Measurements from ENCODE around the gene CCNT1.

The CCNT1 gene

GRCh38 chr12:48693572-48693971, 22.9 kb downstream of the CCNT1 start:
- Histone ChIP-seq H3K36me3 (peaks cover 75% of the 10 kb centered on the region), H3K9me3 (no peaks in the 10 kb centered on the region; the same call in 1 of the 2 replicates), H3K4me3 (ENCODE audit: low read depth, low read length) (no peak overlapping the region), H3K4me1 (no peaks in the 10 kb centered on the region), H3K27me3 (no peaks in the 10 kb centered on the region)
- no peak for TF ChIP-seq CTCF (IDR thresholded peaks at IDR 0.05; ENCODE audit: low read depth, low read length)
- no peak for DNase-seq

- no peaks in the 10 kb centered on the region for H3K27me3 ChIP-seq
- H3K36me3 ChIP-seq: peaks cover 68% of the 10 kb centered on the region
- H3K4me1 ChIP-seq: no peaks in the 10 kb centered on the region
- no peak for TF ChIP-seq CTCF (IDR thresholded peaks at IDR 0.05; ENCODE audit: low read depth, low read length)
- no peaks in the 10 kb centered on the region; the same call in 1 of the 2 replicates for H3K9me3 ChIP-seq
- H3K4me3 ChIP-seq (ENCODE audit: low read depth, low read length): no peak overlapping the region
- no peak for DNase-seq
Measured at GRCh38 chr12:48691826-48692487, 24.6 kb downstream of the CCNT1 start.

DNA sequence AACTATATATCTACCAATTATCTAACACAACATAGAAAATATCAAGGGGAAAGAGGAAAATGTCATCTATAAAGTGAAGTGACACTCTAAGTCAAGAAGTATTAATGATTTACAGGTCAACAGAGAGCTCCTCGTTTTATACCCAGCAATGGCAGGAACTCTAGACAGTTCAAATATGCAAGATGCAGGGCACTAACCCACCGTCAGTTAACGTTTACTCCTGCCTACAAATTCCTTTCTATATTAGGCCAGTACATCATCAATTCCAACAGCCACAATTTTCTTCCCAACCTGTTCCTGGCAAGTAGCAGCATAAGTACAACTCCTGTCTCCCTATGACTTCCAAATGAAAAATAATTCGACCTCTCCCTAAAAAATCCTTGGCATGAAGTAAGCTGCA, 25.5 kb downstream of the CCNT1 start:
- no peak for TF ChIP-seq CTCF (IDR thresholded peaks at IDR 0.05; ENCODE audit: low read depth, low read length)
- no peak for DNase-seq
- H3K4me3 ChIP-seq (ENCODE audit: low read depth, low read length): no peak overlapping the region
- H3K4me1 ChIP-seq: no peaks in the 10 kb centered on the region
- no peaks in the 10 kb centered on the region for H3K27me3 ChIP-seq
- peaks cover 61% of the 10 kb centered on the region for H3K36me3 ChIP-seq
- no peaks in the 10 kb centered on the region; the same call in 1 of the 2 replicates for H3K9me3 ChIP-seq

DNA sequence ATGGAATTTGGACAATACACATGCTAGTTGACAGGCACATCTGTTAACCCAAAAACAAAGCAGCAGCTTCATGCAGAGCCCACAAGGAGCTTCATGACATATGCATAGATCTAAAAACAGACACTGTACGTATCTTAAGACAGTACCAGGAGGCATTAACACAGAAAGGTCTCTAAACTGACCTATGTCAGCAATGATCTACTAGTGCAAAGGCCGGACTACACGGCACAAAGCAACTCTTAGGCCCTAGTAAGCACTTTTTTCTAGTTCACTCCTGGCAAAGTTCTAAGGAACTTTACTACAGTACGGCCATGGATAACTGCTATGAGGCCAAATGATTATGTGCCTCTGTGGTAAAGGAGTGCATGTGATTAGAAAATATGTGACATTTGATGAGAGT, 26.1 kb downstream of the CCNT1 start:
- Histone ChIP-seq H3K4me3 (ENCODE audit: low read depth, low read length) (no peak overlapping the region), H3K4me1 (no peaks in the 10 kb centered on the region), H3K9me3 (no peaks in the 10 kb centered on the region; the same call in 1 of the 2 replicates), H3K36me3 (peaks cover 56% of the 10 kb centered on the region), H3K27me3 (no peaks in the 10 kb centered on the region)
- DNase-seq: no peak
- TF ChIP-seq CTCF (IDR thresholded peaks at IDR 0.05; ENCODE audit: low read depth, low read length): no peak

- Histone ChIP-seq H3K9me3 (no peaks in the 10 kb centered on the region; the same call in 1 of the 2 replicates), H3K36me3 (peaks cover 40% of the 10 kb centered on the region), H3K4me1 (no peaks in the 10 kb centered on the region), H3K4me3 (ENCODE audit: low read depth, low read length) (no peak overlapping the region), H3K27me3 (no peaks in the 10 kb centered on the region)
- TF ChIP-seq CTCF (IDR thresholded peaks at IDR 0.05; ENCODE audit: low read depth, low read length): no peak
- DNase-seq: no peak
Measured at GRCh38 chr12:48688836-48689235, 27.7 kb downstream of the CCNT1 start.

- Histone ChIP-seq H3K36me3 (peaks cover 29% of the 10 kb centered on the region), H3K4me1 (no peaks in the 10 kb centered on the region), H3K9me3 (no peaks in the 10 kb centered on the region; the same call in 1 of the 2 replicates), H3K27me3 (no peaks in the 10 kb centered on the region), H3K4me3 (ENCODE audit: low read depth, low read length) (no peak overlapping the region)
- TF ChIP-seq CTCF (IDR thresholded peaks at IDR 0.05; ENCODE audit: low read depth, low read length): no peak
- DNase-seq: no peak
Measured at GRCh38 chr12:48687592-48687991, 28.9 kb downstream of the CCNT1 start.

Data from BE2C (cell line).